HUES6 (cell line): ENCODE data around the gene DMD.

Experiments
- H3K27ac ChIP-seq: 2 replicates; pipeline ENCODE4 v1.7.0; 2013; ENCODE audit warnings: low read depth, mild to moderate bottlenecking, low read length, inconsistent platforms
- H3K27me3 ChIP-seq: 2 replicates; pipeline ENCODE4 v1.6.1; 2013; ENCODE audit warnings: low read length; ENCODE audit not compliant: control insufficient read depth, insufficient read depth
- H3K36me3 ChIP-seq: 2 replicates; pipeline ENCODE4 v1.6.1; 2013; ENCODE audit warnings: low read length; ENCODE audit not compliant: control insufficient read depth, insufficient read depth
- H3K4me1 ChIP-seq: 2 replicates; pipeline ENCODE4 v1.6.1; 2013; ENCODE audit warnings: low read length; ENCODE audit not compliant: control insufficient read depth, insufficient read depth
- H3K4me3 ChIP-seq: 2 replicates; pipeline ENCODE4 v1.5.1; 2013; ENCODE audit warnings: low read depth, low read length
- H3K9ac ChIP-seq: one replicate; pipeline ENCODE4 v1.6.1; 2013; ENCODE audit warnings: mild to moderate bottlenecking, low read length
- H3K9me3 ChIP-seq: 2 replicates; pipeline ENCODE4 v1.6.1; 2013; ENCODE audit warnings: low read depth, low read length; ENCODE audit not compliant: control insufficient read depth, insufficient read depth

Gene DMD

GRCh38 chrX:31319586-31319985 is 1891.8 kb downstream of the DMD start:
- H3K27me3 ChIP-seq, result no peaks in the 10 kb centered on the region; the same call in 1 of the 2 replicates
- no peaks in the 10 kb centered on the region for H3K9me3 ChIP-seq
- H3K36me3 ChIP-seq, result no peaks in the 10 kb centered on the region
- no peak overlapping the region for H3K4me3 ChIP-seq
- no peak overlapping the region for H3K27ac ChIP-seq
- H3K4me1 ChIP-seq, result peaks cover 13% of the 10 kb centered on the region
- H3K9ac ChIP-seq, result no peak overlapping the region

- H3K9ac ChIP-seq, result no peak overlapping the region
- no peaks in the 10 kb centered on the region for H3K36me3 ChIP-seq
- H3K27me3 ChIP-seq, result no peaks in the 10 kb centered on the region; the same call in 1 of the 2 replicates
- H3K9me3 ChIP-seq, result no peaks in the 10 kb centered on the region
- no peak overlapping the region for H3K4me3 ChIP-seq
- H3K4me1 ChIP-seq, result peaks cover 13% of the 10 kb centered on the region
- no peak overlapping the region for H3K27ac ChIP-seq
These were observed 1892.5 kb downstream of the DMD start for GRCh38 chrX:31318866-31319265.

DNA sequence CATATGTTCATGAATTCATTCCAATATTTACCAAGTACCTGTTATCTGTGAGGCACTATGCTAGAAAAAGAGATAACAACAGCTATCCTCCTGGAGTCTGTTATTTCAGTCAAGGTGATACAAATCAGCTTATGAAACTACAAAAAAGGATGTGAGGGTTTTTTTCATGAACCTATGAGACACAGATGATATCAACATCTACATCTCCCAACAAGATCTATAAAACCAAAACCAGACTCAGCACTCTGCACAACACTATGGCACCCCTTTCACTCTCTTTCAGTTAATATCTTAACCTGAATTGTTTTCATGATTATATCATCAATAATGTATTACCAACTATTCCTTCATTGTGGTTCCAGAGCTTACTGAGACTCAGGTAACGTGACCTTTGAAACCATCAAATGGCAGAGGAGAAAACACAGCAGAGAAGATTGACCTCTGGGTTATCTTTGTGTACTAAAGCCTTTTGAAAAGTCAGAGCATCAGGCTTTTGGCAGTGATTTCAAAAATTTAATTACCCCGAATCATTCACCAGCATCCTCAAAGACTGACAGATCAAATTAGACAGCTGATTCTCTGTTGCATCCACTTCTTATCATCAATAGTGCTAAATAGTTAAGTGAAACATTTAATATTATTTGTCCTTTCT is 1894.9 kb downstream of the DMD start:
- Histone ChIP-seq H3K4me1 (no peaks in the 10 kb centered on the region; the same call in 1 of the 2 replicates), H3K4me3 (no peak overlapping the region), H3K9ac (no peak overlapping the region), H3K27ac (no peak overlapping the region), H3K9me3 (peaks cover 3% of the 10 kb centered on the region), H3K36me3 (no peaks in the 10 kb centered on the region), H3K27me3 (no peaks in the 10 kb centered on the region; the same call in 1 of the 2 replicates)

DNA sequence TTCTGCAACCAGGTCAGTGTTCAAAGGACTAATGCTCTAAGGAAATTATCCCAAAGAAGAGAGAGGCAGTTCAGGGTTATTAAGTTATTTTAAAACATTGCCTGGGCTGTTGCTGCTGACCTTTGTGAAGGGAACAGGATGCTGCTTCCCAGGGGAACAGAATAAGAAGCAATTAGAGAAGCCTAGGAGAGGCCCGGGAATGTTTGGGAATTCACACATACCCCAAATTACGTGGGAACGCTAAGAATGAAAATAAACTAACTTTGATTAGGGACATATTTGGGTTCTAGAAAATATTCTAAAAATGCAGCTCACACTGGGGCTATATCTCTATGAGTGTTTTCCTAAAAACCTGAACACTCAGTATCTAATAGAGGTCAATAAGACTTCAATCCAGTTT is 1896.4 kb downstream of the DMD start:
- H3K9me3 ChIP-seq, result peaks cover 8% of the 10 kb centered on the region
- H3K27me3 ChIP-seq, result no peaks in the 10 kb centered on the region; the same call in 1 of the 2 replicates
- H3K4me3 ChIP-seq, result no peak overlapping the region
- H3K27ac ChIP-seq, result no peak overlapping the region
- no peaks in the 10 kb centered on the region for H3K36me3 ChIP-seq
- H3K9ac ChIP-seq, result no peak overlapping the region
- peaks cover under 1% of the 10 kb centered on the region; the same call in 1 of the 2 replicates for H3K4me1 ChIP-seq

DNA sequence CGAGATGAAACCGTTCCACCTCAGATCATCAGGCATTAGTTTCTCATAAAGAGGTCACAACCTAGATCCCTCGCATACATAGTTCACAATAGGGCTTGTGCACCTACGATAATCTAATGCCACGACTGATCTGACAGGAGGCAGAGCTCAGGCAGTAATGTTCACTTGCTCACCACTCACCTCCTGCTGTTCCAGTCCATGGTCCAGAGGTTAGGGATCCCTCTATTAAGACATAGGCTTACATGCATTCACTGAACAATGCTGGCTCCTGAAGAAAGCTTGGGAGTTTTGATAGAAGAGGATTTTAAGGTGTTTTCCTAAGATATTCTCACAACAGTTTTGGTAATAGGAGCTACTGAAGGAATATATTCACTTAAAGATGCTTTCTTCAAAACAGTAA is 1903.4 kb downstream of the DMD start:
- H3K27me3 ChIP-seq, result no peaks in the 10 kb centered on the region; the same call in 1 of the 2 replicates
- peaks cover 8% of the 10 kb centered on the region for H3K9me3 ChIP-seq
- no peak overlapping the region for H3K27ac ChIP-seq
- peaks cover 12% of the 10 kb centered on the region for H3K4me1 ChIP-seq
- H3K4me3 ChIP-seq, result no peak overlapping the region
- H3K36me3 ChIP-seq, result no peaks in the 10 kb centered on the region
- H3K9ac ChIP-seq, result no peak overlapping the region

- Histone ChIP-seq H3K4me1 (peaks cover 19% of the 10 kb centered on the region), H3K27me3 (peaks cover under 1% of the 10 kb centered on the region; the same call in 1 of the 2 replicates), H3K9me3 (peaks cover 6% of the 10 kb centered on the region; the same call in 1 of the 2 replicates), H3K27ac (no peak overlapping the region), H3K4me3 (no peak overlapping the region), H3K36me3 (no peaks in the 10 kb centered on the region), H3K9ac (no peak overlapping the region)
These were observed 1908.7 kb downstream of the DMD start for GRCh38 chrX:31302573-31303075.

GRCh38 chrX:31301941-31302340 is 1909.4 kb downstream of the DMD start:
- Histone ChIP-seq H3K9ac (no peak overlapping the region), H3K4me3 (no peak overlapping the region), H3K27ac (no peak overlapping the region), H3K4me1 (peaks cover 19% of the 10 kb centered on the region), H3K27me3 (peaks cover 3% of the 10 kb centered on the region; the same call in 1 of the 2 replicates), H3K36me3 (no peaks in the 10 kb centered on the region), H3K9me3 (peaks cover 6% of the 10 kb centered on the region; the same call in 1 of the 2 replicates)

DNA sequence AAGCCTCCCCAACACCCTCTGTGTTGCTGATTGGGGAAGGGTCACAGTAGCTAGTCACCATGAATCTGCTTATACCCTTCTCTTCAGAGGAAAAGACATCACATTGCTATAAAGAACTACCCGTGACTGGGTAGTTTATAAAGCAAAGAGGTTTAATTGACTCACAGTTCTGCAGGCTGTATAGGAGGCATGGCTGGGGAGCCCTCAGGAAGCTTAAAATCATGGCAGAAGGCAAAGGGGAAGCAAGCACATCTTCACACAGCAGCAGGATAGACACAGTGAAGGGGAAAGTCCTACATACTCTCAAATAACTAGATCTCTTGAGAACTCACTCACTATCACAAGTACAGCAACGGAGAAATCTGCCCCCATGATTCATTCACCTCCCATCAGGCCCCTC is 1910.1 kb downstream of the DMD start:
- Histone ChIP-seq H3K4me3 (no peak overlapping the region), H3K36me3 (no peaks in the 10 kb centered on the region), H3K27ac (no peak overlapping the region), H3K9me3 (peaks cover 6% of the 10 kb centered on the region; the same call in 1 of the 2 replicates), H3K9ac (no peak overlapping the region), H3K4me1 (peaks cover 19% of the 10 kb centered on the region), H3K27me3 (peaks cover 3% of the 10 kb centered on the region; the same call in 1 of the 2 replicates)

DNA sequence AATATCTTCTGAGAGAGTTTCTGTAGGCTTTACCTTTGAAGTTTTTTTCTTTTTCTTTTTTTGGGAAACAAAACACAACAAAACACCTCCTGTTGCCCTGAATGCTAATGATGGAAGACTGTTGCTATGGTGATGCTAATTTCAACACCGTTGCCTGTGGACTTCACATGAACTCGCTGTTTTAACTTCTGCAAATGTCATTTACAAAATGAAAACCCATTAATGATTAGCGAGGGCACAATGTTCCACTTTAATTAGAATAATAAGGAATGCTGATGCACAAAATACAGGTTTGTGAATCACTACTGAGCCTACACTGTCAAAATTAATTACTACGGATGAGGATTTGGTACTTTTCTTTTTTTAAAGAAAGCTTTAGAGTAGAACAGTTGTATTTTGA is 1912.4 kb downstream of the DMD start:
- Histone ChIP-seq H3K36me3 (no peaks in the 10 kb centered on the region), H3K9me3 (peaks cover 6% of the 10 kb centered on the region; the same call in 1 of the 2 replicates), H3K4me1 (peaks cover 19% of the 10 kb centered on the region), H3K9ac (no peak overlapping the region), H3K27me3 (peaks cover 3% of the 10 kb centered on the region; the same call in 1 of the 2 replicates), H3K27ac (no peak overlapping the region), H3K4me3 (no peak overlapping the region)

- Histone ChIP-seq H3K27me3 (peaks cover 3% of the 10 kb centered on the region; the same call in 1 of the 2 replicates), H3K9me3 (peaks cover 6% of the 10 kb centered on the region; the same call in 1 of the 2 replicates), H3K4me1 (peaks cover 10% of the 10 kb centered on the region), H3K36me3 (no peaks in the 10 kb centered on the region), H3K4me3 (no peak overlapping the region), H3K9ac (no peak overlapping the region), H3K27ac (no peak overlapping the region)
These were observed 1913.5 kb downstream of the DMD start for GRCh38 chrX:31297881-31298280.

- Histone ChIP-seq H3K9ac (no peak overlapping the region), H3K9me3 (0 out of 2 replicates have a peak, but pooled peaks cover 4% of the 10 kb centered on the region), H3K36me3 (no peaks in the 10 kb centered on the region), H3K27me3 (peaks cover 3% of the 10 kb centered on the region; the same call in 1 of the 2 replicates), H3K4me3 (no peak overlapping the region), H3K4me1 (no peaks in the 10 kb centered on the region), H3K27ac (no peak overlapping the region)
These were observed 1916.9 kb downstream of the DMD start for GRCh38 chrX:31294475-31294874.
